CD4-positive, alpha-beta T cell (primary cell): ENCODE data around the gene SCRG1. TPM values are rescaled to one million over a fixed set of nuclear protein-coding genes. Genes with fewer than 3 reads are reported as not detected.

Experiments used
- ATAC-seq: fragments of 200-7000 bp; cut with Tn5 transposase; one replicate; pipeline ENCODE4 v1.10.0; 2022; ENCODE audit warnings: mild to moderate bottlenecking; ENCODE audit not compliant: poor library complexity
- CTCF ChIA-PET: fragments of 350-600 bp; sonication (Branson Sonifier 250); formaldehyde crosslinking; loops from one replicate; lab custom pipeline; 2021; ENCODE audit warnings: antibody characterized with exemption, inconsistent platforms; lab: Charles Lee
- POLR2A ChIA-PET: fragments of 350-600 bp; sonication (Branson Sonifier 250); formaldehyde crosslinking; loops from one replicate; lab custom pipeline; 2021; ENCODE audit warnings: antibody characterized with exemption, inconsistent platforms; lab: Charles Lee
- DNase-seq, 14 experiments: peaks; one replicate each; pipeline ENCODE4 v3.0.0-alpha.2; 2013 to 2020; ENCODE audit warnings: mixed read lengths in 2 of 14
- H3K27ac ChIP-seq, 2 donors: one replicate each; pipeline versions ENCODE4 v1.5.1 to v1.7.0; 2013; ENCODE audit warnings: low read length in 2 of 2, low read depth in 1 of 2, mild to moderate bottlenecking in 1 of 2
- H3K27me3 ChIP-seq, 2 experiments: 1 replicate in 1 of 2; 2 replicates in 1 of 2; pipeline versions ENCODE4 v1.6.1 to v1.7.0; 2013; ENCODE audit warnings: low read length in 2 of 2, control low read depth in 1 of 2, mild to moderate bottlenecking in 1 of 2, moderate library complexity in 1 of 2; ENCODE audit not compliant: insufficient read depth in 2 of 2, control insufficient read depth in 1 of 2
- H3K36me3 ChIP-seq: one replicate; pipeline ENCODE4 v1.6.1; 2013; ENCODE audit warnings: low read length, control low read depth; ENCODE audit not compliant: insufficient read depth
- H3K4me1 ChIP-seq: one replicate; pipeline ENCODE4 v1.6.1; 2013; ENCODE audit warnings: low read length, control low read depth; ENCODE audit not compliant: insufficient read depth
- H3K4me3 ChIP-seq: one replicate; pipeline ENCODE4 v1.5.1; 2013; ENCODE audit warnings: mild to moderate bottlenecking, low read length, moderate library complexity
- H3K9me3 ChIP-seq, 2 experiments: 1 replicate in 1 of 2; 2 replicates in 1 of 2; pipeline versions ENCODE4 v1.6.1 to v1.7.0; 2013; ENCODE audit warnings: low read length in 2 of 2, mild to moderate bottlenecking in 2 of 2, control low read depth in 1 of 2, moderate library complexity in 1 of 2; ENCODE audit not compliant: control insufficient read depth in 1 of 2, insufficient read depth in 1 of 2
- H3K27ac Mint-ChIP-seq: one replicate; pipeline ENCODE4 v1.8.0; 2020; ENCODE audit warnings: mixed read lengths
- H3K27me3 Mint-ChIP-seq: one replicate; pipeline ENCODE4 v1.8.0; 2021; ENCODE audit warnings: mixed read lengths
- H3K36me3 Mint-ChIP-seq: one replicate; pipeline ENCODE4 v1.8.0; 2021; ENCODE audit warnings: low read depth, mixed read lengths
- H3K4me1 Mint-ChIP-seq: one replicate; pipeline ENCODE4 v1.8.0; 2021; ENCODE audit warnings: low read depth, mixed read lengths
- H3K4me3 Mint-ChIP-seq: one replicate; pipeline ENCODE4 v1.8.0; 2020; ENCODE audit warnings: mild to moderate bottlenecking, mixed read lengths
- H3K9me3 Mint-ChIP-seq: one replicate; pipeline ENCODE4 v1.8.0; 2020; ENCODE audit warnings: mixed read lengths
- intact Hi-C, 2 experiments: fragments of 100-400 bp; cut with DNase I in 1 of 2; cut with micrococcal nuclease in 1 of 2; formaldehyde crosslinking; loops; one replicate each; pipeline versions ENCODE4 v1.15.1 to v1.9.0; 2023 to 2025; cut with DNase I, micrococcal nuclease
- total RNA-seq, 174 experiments: library from RNA in 2 of 174; stranded (reverse) in 2 of 174; gene quantifications; one replicate each; pipeline ENCODE4 v1.2.3 and lab custom pipeline; 2021 to 2026
- TF ChIP-seq, protein P1 (sequence below): fragments of 200-600 bp; IDR thresholded peaks from one replicate; pipeline ENCODE4 v1.8.0; 2022; ENCODE audit warnings: antibody characterized with exemption, mild to moderate bottlenecking

Gene SCRG1
- total RNA-seq, 2 experiments from 2014 or later = not detected

- no peaks in the 10 kb centered on the region for H3K27me3 Mint-ChIP-seq
- Histone ChIP-seq H3K36me3 (no peaks in the 10 kb centered on the region), H3K4me3 (no peak overlapping the region), H3K9me3 (no peaks in the 10 kb centered on the region), H3K4me1 (no peaks in the 10 kb centered on the region), H3K27ac (no peak overlapping the region), H3K27me3 (no peaks in the 10 kb centered on the region)
- H3K4me3 Mint-ChIP-seq = no peak overlapping the region
- ATAC-seq = no peak
- TF ChIP-seq, protein P1, sequence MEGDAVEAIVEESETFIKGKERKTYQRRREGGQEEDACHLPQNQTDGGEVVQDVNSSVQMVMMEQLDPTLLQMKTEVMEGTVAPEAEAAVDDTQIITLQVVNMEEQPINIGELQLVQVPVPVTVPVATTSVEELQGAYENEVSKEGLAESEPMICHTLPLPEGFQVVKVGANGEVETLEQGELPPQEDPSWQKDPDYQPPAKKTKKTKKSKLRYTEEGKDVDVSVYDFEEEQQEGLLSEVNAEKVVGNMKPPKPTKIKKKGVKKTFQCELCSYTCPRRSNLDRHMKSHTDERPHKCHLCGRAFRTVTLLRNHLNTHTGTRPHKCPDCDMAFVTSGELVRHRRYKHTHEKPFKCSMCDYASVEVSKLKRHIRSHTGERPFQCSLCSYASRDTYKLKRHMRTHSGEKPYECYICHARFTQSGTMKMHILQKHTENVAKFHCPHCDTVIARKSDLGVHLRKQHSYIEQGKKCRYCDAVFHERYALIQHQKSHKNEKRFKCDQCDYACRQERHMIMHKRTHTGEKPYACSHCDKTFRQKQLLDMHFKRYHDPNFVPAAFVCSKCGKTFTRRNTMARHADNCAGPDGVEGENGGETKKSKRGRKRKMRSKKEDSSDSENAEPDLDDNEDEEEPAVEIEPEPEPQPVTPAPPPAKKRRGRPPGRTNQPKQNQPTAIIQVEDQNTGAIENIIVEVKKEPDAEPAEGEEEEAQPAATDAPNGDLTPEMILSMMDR = no peak
- H3K9me3 Mint-ChIP-seq = no peaks in the 10 kb centered on the region
- H3K36me3 Mint-ChIP-seq = no peaks in the 10 kb centered on the region
- POLR2A ChIA-PET = no interaction called here
- peaks cover 11% of the 10 kb centered on the region for H3K4me1 Mint-ChIP-seq
- CTCF ChIA-PET = no interaction called here
- intact Hi-C loops = no loop called here
- DNase-seq = no peak
- no peak overlapping the region for H3K27ac Mint-ChIP-seq
These were observed 44.2 kb upstream of the SCRG1 start for GRCh38 chr4:173443121-173443520.

- Histone ChIP-seq H3K4me1 (no peaks in the 10 kb centered on the region), H3K27ac (no peak overlapping the region), H3K36me3 (no peaks in the 10 kb centered on the region), H3K4me3 (no peak overlapping the region), H3K27me3 (no peaks in the 10 kb centered on the region), H3K9me3 (no peaks in the 10 kb centered on the region)
- POLR2A ChIA-PET = no interaction called here
- intact Hi-C loops = no loop called here
- Mint-ChIP-seq H3K27ac (no peak overlapping the region), H3K4me1 (peaks cover 11% of the 10 kb centered on the region), H3K9me3 (no peaks in the 10 kb centered on the region), H3K27me3 (no peaks in the 10 kb centered on the region), H3K4me3 (no peak overlapping the region), H3K36me3 (no peaks in the 10 kb centered on the region)
- TF ChIP-seq, protein P1 = no peak
- CTCF ChIA-PET = interaction anchor here (1.3 kb wide), 1 partner anchor 12 kb away, joined by 3 read pairs; no protein-coding TSS in a partner anchor
- no peak for ATAC-seq
- no peak for DNase-seq
These were observed 43.5 kb upstream of the SCRG1 start for GRCh38 chr4:173442223-173442932.

GRCh38 chr4:173440888-173441287 lies 42.0 kb upstream of the SCRG1 start:
- CTCF ChIA-PET = interaction anchor here (1.3 kb wide), 1 partner anchor 13 kb away, joined by 3 read pairs; no protein-coding TSS in a partner anchor
- ATAC-seq = no peak

More at GRCh38 chr4:173440888-173441287, 42.0 kb upstream of the SCRG1 start:
- Mint-ChIP-seq H3K27ac (no peak overlapping the region), H3K9me3 (no peaks in the 10 kb centered on the region), H3K4me1 (peaks cover 11% of the 10 kb centered on the region), H3K4me3 (no peak overlapping the region), H3K27me3 (no peaks in the 10 kb centered on the region), H3K36me3 (no peaks in the 10 kb centered on the region)
- DNase-seq = peak in 1 of 14 experiments; percentile 11
- intact Hi-C loops = no loop called here
- H3K9me3 ChIP-seq = no peaks in the 10 kb centered on the region
- POLR2A ChIA-PET = no interaction called here
- no peak overlapping the region for H3K27ac ChIP-seq
- no peaks in the 10 kb centered on the region for H3K4me1 ChIP-seq
- H3K4me3 ChIP-seq = no peak overlapping the region
- TF ChIP-seq, protein P1 = no peak
- no peaks in the 10 kb centered on the region for H3K36me3 ChIP-seq
- no peaks in the 10 kb centered on the region for H3K27me3 ChIP-seq
